ENCODE data around the gene PRKCZ.

PRKCZ gene

DNA sequence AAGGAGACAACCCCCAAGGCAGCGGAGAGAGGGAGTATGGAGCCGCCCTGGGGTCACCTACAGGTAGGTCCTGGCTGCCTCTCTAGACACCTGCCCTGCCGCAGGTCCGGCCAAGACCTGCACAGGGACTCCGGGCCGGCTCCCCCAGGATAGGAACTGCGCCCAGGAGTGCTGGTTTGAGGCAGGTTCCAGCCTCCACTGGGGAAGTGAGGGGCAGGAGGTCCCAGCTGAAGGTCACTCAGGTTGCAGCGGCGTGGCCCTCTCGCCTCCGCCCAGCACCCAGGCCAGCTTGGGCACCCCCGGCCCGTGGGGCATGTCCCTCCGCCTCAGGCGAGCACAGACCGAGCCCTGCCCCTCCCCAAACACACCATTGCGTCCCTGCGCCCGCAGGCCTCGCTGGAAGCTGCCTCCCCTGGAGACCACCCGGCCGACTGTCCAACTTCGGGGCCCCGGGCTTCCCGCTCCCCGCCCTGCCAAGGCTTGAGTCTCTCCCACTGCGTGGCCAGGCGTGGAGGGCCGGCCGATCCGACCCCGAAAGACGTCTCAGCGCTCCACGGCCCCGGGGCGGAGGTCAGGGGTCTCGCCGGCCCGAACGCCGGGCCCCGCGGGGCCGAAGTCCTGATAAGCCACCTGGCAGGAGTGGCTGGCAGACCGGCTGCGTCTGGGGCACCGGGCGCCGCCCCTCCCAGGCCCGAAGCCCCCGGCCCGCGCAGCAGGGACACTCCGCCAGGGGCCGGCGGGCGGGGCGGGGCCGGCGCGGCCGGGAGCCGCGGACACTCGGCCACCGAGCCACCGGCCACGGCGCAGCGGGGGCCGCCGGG lies 176.5 kb downstream of the PRKCZ start:
- DNase-seq (ENCODE audit: low read depth in 3 of 3, low spot score in 1 of 3): no peak

DNA sequence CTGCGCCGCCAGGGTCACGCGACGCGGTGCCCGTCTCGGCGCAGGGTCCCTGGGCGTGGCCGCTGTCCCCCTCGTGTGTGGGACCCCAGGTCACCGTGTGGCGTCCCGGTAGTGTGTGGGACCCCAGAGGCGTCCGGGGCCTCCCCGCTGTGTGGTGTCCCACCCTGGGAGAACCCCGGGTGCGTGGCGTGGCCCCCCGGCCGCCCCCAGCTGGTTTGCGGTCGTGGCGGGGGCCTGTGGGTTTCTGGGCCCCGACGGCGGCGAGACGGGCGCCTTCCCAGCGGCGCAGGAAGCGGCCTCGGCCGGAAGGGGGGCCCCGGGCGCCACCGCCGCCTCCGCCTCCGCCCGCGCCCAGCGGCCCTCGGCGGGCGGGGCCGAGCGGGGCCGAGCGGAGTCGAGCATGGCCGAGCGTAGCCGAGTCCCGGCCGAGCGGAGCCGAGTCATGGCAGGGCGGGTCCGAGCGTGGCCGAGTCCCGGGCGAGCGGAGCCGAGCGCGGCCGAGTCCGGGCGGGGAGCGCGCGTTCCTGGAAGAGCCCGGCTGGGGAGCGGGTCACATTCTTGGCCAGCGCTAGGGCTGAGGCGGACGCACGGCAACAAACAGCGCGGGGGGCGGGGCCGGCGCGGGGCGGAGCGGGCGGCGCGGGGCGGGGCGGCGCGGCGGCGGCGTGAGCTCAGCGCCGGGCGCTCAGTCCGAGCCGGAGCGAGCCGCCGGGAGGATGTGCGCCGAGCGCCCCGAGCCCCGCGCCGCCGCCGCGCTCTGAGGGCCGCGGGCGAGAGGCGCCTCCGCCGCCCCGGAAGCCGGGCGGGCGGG lies 177.3 kb downstream of the PRKCZ start:
- DNase-seq (ENCODE audit: low read depth in 3 of 3, low spot score in 1 of 3): peak; percentile 82 to 94 (median 91)

DNA sequence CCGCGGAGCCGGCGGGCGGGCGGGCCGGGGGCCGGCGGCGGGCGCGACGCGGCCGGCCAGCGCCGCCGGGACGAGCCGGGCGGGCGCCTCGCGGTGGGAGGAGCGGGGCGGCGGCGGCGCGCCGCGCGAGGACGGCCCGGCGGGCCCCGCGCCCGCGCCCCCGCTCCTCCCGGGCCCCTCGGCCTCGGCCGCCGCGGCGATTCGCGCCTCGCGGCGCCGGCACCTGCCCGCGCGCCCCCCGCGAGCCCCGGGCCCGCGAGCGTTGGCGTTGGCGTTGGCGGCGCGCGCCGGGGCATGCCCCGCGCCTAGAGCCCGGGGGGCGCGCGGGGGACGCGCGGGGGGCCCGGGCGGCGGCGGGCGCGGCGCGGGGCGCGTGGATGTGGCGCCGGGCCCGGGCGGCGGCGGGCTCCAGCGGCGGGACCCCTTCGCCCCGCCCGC lies 178.0 kb downstream of the PRKCZ start, which contains the start of gene SKI:
Gene SKI, plus strand, starts transcription at position 163 of the 438 bp plus-strand sequence. CDS start 448 bp downstream, outside the sequence.
- no peak for DNase-seq (ENCODE audit: low read depth in 3 of 3, low spot score in 1 of 3)

DNA sequence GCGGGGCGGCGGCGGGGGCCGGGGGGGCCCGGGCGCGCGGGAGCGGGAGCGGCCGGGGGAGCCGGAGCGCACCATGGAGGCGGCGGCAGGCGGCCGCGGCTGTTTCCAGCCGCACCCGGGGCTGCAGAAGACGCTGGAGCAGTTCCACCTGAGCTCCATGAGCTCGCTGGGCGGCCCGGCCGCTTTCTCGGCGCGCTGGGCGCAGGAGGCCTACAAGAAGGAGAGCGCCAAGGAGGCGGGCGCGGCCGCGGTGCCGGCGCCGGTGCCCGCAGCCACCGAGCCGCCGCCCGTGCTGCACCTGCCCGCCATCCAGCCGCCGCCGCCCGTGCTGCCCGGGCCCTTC lies 178.5 kb downstream of the PRKCZ start:
- no peak for DNase-seq (ENCODE audit: low read depth in 3 of 3, low spot score in 1 of 3)

DNA sequence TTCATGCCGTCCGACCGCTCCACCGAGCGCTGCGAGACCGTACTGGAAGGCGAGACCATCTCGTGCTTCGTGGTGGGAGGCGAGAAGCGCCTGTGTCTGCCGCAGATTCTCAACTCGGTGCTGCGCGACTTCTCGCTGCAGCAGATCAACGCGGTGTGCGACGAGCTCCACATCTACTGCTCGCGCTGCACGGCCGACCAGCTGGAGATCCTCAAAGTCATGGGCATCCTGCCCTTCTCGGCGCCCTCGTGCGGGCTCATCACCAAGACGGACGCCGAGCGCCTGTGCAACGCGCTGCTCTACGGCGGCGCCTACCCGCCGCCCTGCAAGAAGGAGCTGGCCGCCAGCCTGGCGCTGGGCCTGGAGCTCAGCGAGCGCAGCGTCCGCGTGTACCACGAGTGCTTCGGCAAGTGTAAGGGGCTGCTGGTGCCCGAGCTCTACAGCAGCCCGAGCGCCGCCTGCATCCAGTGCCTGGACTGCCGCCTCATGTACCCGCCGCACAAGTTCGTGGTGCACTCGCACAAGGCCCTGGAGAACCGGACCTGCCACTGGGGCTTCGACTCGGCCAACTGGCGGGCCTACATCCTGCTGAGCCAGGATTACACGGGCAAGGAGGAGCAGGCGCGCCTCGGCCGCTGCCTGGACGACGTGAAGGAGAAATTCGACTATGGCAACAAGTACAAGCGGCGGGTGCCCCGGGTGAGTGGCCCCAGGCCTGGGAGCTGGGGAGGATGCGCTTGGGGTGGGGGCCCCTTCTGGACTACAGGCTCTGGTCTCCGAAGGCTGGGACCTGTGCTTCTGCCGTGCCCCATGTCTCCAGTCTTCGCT lies 179.0 kb downstream of the PRKCZ start:
- no peak for DNase-seq (ENCODE audit: low read depth in 3 of 3, low spot score in 1 of 3)

DNA sequence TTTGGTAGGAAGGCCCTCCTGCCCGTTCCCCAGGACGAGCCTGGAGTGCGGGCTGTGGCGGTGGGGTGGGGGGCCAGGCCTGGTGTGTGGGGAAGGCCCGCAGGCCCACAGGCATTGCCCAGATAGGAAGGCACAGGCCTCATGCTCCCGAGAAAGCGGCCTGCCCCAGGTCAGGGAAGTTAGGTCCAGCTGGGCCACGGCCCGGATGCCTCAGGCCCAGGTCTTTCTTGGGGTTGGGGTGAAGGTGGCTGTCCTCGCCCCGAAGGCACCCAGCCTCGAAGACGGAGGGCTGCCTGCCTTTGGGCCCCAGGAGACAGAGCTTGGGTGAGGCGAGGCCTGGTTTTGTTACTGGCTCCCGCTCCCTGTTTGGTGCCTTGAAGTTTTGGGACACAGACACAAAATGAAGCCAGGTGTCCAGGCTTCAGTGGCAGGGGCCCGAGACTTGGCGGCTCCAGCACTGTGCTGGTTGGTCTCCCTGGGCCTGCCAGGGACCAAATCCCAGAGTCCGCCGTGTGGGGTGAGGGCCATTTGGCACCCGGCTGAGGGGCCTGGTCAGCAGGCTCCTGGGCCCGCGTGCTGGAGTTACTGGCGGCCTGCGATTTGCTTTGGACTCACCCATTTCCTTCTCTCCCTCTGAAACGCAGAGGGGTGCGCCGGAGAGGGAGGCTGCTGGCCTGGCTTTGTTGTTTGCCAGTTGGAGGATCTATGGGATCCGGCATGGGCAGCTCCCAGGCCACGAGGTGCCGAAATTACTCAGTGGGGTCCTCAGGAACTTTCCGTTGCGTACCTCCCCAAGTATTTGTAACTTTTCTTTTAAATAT lies 179.9 kb downstream of the PRKCZ start:
- no peak for DNase-seq (ENCODE audit: low read depth in 3 of 3, low spot score in 1 of 3)

DNA sequence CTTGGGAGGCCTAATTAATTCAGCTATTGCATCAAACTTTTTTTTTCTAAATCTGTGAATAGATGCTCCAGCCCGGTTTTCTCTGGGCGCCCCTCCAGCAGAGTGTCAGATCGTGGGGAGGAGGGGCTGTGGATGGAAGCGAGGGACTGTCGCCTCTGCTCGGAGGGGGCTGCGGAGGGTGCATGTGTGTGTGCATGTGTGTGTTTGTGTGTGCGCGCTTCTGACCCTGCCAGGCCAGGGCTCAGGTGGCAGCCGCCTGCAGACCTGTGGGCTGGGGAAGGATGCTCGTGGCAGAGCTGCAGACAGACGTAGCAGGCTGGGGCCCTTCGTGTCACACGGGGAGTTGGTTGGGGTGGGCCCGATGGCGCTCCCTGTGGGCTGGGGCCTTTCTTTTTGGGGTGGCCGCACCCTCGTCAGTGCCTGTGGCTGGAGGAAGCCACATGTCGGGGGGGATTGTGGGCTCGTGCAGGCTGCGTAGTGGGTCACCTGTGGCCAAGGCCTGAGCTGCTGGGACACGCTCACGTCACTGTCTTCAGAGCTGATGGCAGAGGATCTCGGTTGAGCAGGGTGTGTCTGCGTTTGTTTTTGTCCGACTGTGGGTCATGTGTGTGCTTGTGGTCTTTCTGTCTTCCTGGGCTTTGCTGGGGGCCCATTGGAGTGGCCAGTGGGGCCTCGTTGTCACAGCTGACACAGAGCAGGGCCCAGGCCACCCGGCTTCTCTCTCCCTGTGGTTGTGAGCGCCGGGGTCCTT lies 180.7 kb downstream of the PRKCZ start:
- DNase-seq (ENCODE audit: low read depth in 3 of 3, low spot score in 1 of 3): no peak

DNA sequence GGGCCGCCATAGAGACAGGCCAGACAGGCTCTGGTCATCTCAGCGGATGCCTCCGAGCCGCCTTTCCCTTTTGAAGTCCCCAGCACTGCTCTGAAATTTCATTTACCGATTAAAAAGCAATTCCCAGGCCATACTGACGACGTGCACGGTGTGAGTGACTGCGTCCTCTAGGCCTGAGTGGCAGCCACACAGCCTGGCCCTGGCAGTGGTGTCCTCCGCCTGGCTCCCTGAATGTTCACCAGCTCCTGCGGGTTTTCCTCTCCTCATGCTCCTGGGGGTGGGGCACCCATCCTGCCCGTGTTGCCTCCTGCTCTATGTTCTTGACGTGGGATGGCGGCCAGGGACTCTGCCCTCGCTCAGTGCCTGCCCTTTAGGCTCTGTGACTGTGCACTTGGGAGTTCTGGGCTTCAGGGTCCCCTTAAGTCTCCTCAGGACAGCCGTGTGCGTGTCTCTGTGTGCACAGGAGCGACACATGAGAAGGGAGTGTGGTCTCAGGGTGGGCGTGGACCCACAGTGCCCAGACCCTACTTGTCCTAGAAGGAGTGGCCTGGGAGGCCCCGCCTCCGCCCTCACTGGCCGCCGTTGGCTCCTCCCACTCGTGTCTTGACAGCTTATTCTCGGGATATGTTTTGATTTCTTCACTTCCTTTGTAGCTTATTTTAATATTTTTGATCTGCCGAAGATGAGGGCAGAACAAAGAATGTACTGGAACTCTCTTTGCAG lies 181.5 kb downstream of the PRKCZ start:
- DNase-seq (ENCODE audit: low read depth in 3 of 3, low spot score in 1 of 3): peak; percentile 58 to 73 (median 63)

DNA sequence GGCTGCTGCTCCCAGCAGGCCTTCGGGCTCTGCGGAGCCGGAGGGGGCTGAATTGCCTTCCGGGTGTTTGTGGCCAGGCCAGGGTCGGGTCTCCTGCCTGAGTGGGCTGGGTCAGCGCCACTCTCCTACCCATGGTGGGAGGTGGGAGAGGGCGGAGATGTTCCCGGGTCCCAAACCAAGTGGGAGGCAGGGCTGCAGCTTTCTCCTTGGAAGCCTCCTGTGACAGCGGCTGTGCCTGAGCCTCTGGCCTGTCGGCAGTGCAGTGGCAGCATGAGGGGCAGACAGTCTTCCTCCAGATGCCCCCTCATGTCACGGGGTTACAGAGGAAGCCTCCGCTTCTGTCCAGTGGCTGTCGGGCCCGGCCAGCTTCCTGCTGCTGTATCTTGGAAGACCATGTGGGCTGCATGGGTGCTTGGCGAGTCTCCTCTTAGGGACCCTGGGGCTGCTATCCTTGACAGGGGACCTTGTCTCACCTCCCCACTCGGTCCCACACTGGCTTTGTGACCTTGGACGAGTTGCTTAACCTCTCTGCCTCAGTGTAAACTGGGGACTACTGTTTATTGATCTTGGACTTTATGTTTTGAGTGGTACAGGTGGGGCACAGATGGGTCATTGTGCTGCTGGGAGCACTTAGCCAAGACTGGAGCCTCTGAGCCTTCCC lies 182.2 kb downstream of the PRKCZ start:
- DNase-seq (ENCODE audit: low read depth in 3 of 3, low spot score in 1 of 3): no peak

DNA sequence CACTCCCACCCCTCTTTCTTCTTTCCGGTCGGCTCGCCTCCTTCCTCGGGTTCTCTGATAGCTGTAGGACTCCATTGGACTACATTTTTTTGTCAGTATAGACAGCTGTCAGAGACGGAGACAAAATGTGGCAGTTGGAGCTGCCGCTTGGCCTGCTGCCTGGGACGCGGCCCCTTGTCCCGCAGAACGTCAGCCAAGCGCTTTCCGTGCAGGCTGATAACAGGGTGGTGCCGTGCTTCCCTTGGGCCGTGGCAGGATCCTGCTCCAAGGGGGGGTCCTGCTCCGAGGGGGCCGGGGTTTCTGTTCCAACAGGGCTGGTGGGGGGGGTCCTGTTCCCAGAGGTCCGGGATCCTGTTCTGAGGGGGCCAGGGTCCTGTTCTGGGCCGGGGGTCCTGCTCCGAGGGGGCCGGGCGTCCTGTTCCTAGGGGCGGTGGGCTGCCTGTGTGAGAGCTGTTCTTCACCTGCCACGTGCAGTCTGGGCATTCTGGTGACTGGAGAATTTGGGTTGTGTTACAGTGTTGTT lies 182.8 kb downstream of the PRKCZ start:
- no peak for DNase-seq (ENCODE audit: low read depth in 3 of 3, low spot score in 1 of 3)

DNA sequence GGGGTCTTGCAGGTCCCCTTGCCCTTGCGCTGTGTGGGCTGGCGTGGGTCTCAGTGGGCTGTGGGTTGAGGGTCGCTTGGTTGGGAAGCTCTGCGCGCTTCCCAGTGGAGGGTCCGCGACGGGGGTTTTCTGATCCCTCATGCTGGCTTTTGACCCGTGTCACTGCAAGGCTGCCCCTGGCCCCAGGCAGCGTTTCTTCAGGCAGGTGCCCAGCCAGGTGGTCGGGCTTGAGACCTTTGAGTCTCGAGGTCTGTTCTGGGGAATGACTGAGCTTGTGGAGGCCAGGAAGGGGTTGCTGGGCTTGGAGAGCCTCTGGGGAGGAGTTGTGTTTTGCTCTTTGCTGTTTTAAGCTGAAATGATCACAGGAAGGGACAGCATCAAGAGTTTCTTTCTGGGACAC lies 183.3 kb downstream of the PRKCZ start:
- DNase-seq (ENCODE audit: low read depth in 3 of 3, low spot score in 1 of 3): no peak

DNA sequence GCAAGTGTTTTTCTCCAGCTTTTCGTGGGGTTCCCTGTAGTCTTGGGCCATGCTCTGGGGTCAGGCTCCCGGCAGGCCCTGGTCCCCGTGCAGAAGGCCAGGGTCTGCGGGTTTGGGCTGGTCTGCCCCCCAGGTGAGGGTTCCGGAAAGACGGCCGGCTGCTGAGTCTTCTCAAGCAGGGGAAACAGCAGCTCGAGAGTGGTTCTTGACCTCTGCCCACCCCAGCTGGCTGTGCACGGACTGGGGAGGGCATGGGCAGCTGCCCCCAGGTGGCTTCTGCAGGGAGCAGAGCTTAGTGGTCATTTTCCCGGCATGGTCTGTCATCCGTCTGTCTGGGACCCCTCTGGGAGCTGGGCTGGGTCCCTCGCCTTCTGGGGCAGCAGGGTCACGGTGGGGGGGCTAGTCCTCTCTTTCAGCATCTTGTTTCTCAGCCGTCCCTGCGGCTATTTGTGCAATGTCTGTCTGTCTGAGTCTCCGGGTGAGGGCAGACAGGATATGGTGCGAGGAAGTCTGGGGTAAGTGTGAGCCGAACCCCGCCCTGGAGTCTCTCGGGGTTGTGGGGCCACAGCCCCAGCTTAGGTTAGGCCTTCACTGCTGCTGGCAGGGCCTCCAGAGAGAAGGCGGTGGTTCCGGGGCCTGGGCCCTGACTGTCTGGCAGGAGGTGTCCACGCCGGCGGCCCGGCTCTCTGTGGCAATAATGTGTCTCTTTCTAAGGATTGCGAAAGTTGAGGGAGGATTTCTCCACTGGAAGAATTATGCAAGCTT lies 184.0 kb downstream of the PRKCZ start:
- DNase-seq (ENCODE audit: low read depth in 3 of 3, low spot score in 1 of 3): peak in 2 of 3 donors; percentile 57 to 72

DNA sequence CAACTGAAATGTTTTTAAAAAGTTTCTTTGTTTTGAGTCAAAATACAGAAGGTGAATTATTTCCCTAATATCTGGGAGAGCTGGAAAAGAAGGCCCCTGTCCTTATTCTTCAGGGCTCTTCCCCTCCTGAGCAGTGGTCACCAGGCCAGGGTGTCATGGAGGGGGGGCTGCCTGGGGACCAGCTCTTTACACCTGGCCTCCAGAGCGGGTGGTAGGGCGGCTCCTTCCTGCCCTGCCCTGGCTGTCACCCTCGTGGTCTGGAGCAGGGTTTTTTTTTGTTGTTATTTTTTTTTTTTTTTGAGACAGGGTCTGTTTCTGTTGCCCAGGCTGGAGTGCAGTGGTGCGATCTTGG lies 184.5 kb downstream of the PRKCZ start:
- DNase-seq (ENCODE audit: low read depth in 3 of 3, low spot score in 1 of 3): no peak

Data from stimulated activated CD4-positive, alpha-beta T cell treated with anti-CD3 and anti-CD28 coated beads, TNF-alpha, amount 100 ng/mL, for 1 hour (primary cell).